Smooth muscle cell (in vitro differentiated cells): Measurements from ENCODE around the gene KCNC1. TPM values are rescaled to one million over a fixed set of nuclear protein-coding genes. Genes with fewer than 3 reads are reported as not detected.

Source experiments
- DNase-seq: peaks from one replicate; lab custom pipeline; 2025; ENCODE audit not compliant: unreplicated experiment; lab: John Stamatoyannopoulos, UW
- H2AFZ ChIP-seq: fragments of 200-600 bp; sonication (generic); 2 replicates; pipeline ENCODE4 v1.6.0; 2016; ENCODE audit warnings: antibody characterized with exemption, low read depth, mild to moderate bottlenecking
- H3F3A ChIP-seq: fragments of 200-600 bp; sonication (generic); 2 replicates; pipeline ENCODE4 v1.6.0; 2017; ENCODE audit warnings: antibody characterized with exemption, low read depth
- H3K27ac ChIP-seq: fragments of 200-600 bp; sonication (generic); 2 replicates; pipeline ENCODE4 v1.5.1; 2016; ENCODE audit warnings: low read depth, mild to moderate bottlenecking
- H3K27me3 ChIP-seq: fragments of 200-600 bp; sonication (generic); 2 replicates; pipeline ENCODE4 v1.6.1; 2016; ENCODE audit warnings: low read depth, mild to moderate bottlenecking
- H3K36me3 ChIP-seq: fragments of 200-600 bp; sonication (generic); 2 replicates; pipeline ENCODE4 v1.5.1; 2016; ENCODE audit warnings: low read depth
- H3K4me1 ChIP-seq: fragments of 200-600 bp; sonication (generic); 2 replicates; pipeline ENCODE4 v1.5.1; 2016; ENCODE audit warnings: low read depth
- H3K4me2 ChIP-seq: fragments of 200-600 bp; sonication (generic); 2 replicates; pipeline ENCODE4 v1.6.0; 2016; ENCODE audit warnings: mild to moderate bottlenecking
- H3K4me3 ChIP-seq: fragments of 200-600 bp; sonication (generic); 2 replicates; pipeline ENCODE4 v1.5.1; 2016; ENCODE audit warnings: mild to moderate bottlenecking
- H3K79me2 ChIP-seq: fragments of 200-600 bp; sonication (generic); 2 replicates; pipeline ENCODE4 v1.6.0; 2016; ENCODE audit warnings: low read depth, mild to moderate bottlenecking
- H3K9ac ChIP-seq: fragments of 200-600 bp; sonication (generic); 2 replicates; pipeline ENCODE4 v1.6.0; 2016; ENCODE audit warnings: low read depth
- H3K9me3 ChIP-seq: fragments of 200-600 bp; sonication (generic); replicated peaks from 2 replicates; pipeline ENCODE4 v1.5.1; 2016; ENCODE audit warnings: low read depth
- H4K20me1 ChIP-seq: fragments of 200-600 bp; sonication (generic); 2 replicates; pipeline ENCODE4 v1.6.0; 2016; ENCODE audit warnings: low read depth
- CTCF ChIP-seq: fragments of 200-600 bp; sonication (generic); IDR thresholded peaks from 2 replicates; pipeline ENCODE4 v1.5.1; 2017; ENCODE audit warnings: borderline replicate concordance, mild to moderate bottlenecking, antibody characterized with exemption; ENCODE audit not compliant: insufficient read depth, poor library complexity, severe bottlenecking
- WGBS: methylation state at CpG from one replicate; pipeline ENCODE4 v1.1.7; 2016; ENCODE audit warnings: low lambda C conversion rate; 5-methylcytosine and 5-hydroxymethylcytosine counted together
- polyA plus RNA-seq: library from polyadenylated mRNA; unstranded; fragments of >200 nt; fragmentation: Nextera tagmentation; extraction: Ambion mirVana; gene quantifications from 2 replicates; pipeline ENCODE4 v1.2.1, GENCODE V29; 2016
- total RNA-seq: library from RNA; depleted of rRNA; stranded (reverse); fragments of >200 nt; gene quantifications from 2 replicates; pipeline ENCODE4 v1.2.3, GENCODE V29; 2014

KCNC1 gene
- total and polyA plus RNA-seq, 2 experiments from 2014 or later: not detected

GRCh38 chr11:17741487-17741886 is 6.9 kb downstream of the KCNC1 start:
- H4K20me1 ChIP-seq: no peaks in the 10 kb centered on the region
- H3K36me3 ChIP-seq: no peaks in the 10 kb centered on the region
- no peaks in the 10 kb centered on the region for H3K79me2 ChIP-seq
- no peaks in the 10 kb centered on the region for H3K9me3 ChIP-seq
- no peak overlapping the region for H3K4me3 ChIP-seq
- H3K27ac ChIP-seq: no peak overlapping the region
- no peak overlapping the region for H3K9ac ChIP-seq
- H3K27me3 ChIP-seq: peaks cover 42% of the 10 kb centered on the region
- no peak overlapping the region for H3K4me2 ChIP-seq
- TF ChIP-seq CTCF: no peak
- no peaks in the 10 kb centered on the region for H3F3A ChIP-seq
- DNase-seq: no peak
- H3K4me1 ChIP-seq: no peaks in the 10 kb centered on the region
- 93% methylated on average over 10 of the region's 10 CpGs for WGBS
- H2AFZ ChIP-seq: no peak overlapping the region

- no peak overlapping the region for H3K4me2 ChIP-seq
- peaks cover 42% of the 10 kb centered on the region for H3K27me3 ChIP-seq
- no peaks in the 10 kb centered on the region for H3K36me3 ChIP-seq
- H3K4me3 ChIP-seq: no peak overlapping the region
- no peaks in the 10 kb centered on the region for H4K20me1 ChIP-seq
- no peak for DNase-seq
- WGBS: 90% methylated on average over 5 of the region's 5 CpGs
- no peaks in the 10 kb centered on the region for H3K4me1 ChIP-seq
- H3K9ac ChIP-seq: no peak overlapping the region
- no peak overlapping the region for H3K27ac ChIP-seq
- H3K9me3 ChIP-seq: no peaks in the 10 kb centered on the region
- TF ChIP-seq CTCF: no peak
- no peaks in the 10 kb centered on the region for H3K79me2 ChIP-seq
- no peaks in the 10 kb centered on the region for H3F3A ChIP-seq
- H2AFZ ChIP-seq: no peak overlapping the region
Observed at GRCh38 chr11:17742019-17742418, 7.4 kb downstream of the KCNC1 start.

- TF ChIP-seq CTCF: no peak
- H3K79me2 ChIP-seq: no peaks in the 10 kb centered on the region
- no peaks in the 10 kb centered on the region for H4K20me1 ChIP-seq
- peaks cover 30% of the 10 kb centered on the region for H3K27me3 ChIP-seq
- H3K9ac ChIP-seq: no peak overlapping the region
- H2AFZ ChIP-seq: no peak overlapping the region
- no peak overlapping the region for H3K27ac ChIP-seq
- 93% methylated on average over 13 of the region's 13 CpGs for WGBS
- no peaks in the 10 kb centered on the region for H3K4me1 ChIP-seq
- no peak overlapping the region for H3K4me3 ChIP-seq
- H3K36me3 ChIP-seq: no peaks in the 10 kb centered on the region
- DNase-seq: no peak
- no peaks in the 10 kb centered on the region for H3K9me3 ChIP-seq
- no peak overlapping the region for H3K4me2 ChIP-seq
- H3F3A ChIP-seq: no peaks in the 10 kb centered on the region
Observed at GRCh38 chr11:17743026-17743807, 8.6 kb downstream of the KCNC1 start.

- TF ChIP-seq CTCF: no peak
- no peak overlapping the region for H3K4me3 ChIP-seq
- H3K27ac ChIP-seq: no peak overlapping the region
- no peaks in the 10 kb centered on the region for H3K4me1 ChIP-seq
- H3K79me2 ChIP-seq: no peaks in the 10 kb centered on the region
- no peaks in the 10 kb centered on the region for H3F3A ChIP-seq
- WGBS: 36% methylated on average over 5 of the region's 5 CpGs
- DNase-seq: no peak
- no peak overlapping the region for H3K9ac ChIP-seq
- no peaks in the 10 kb centered on the region for H3K9me3 ChIP-seq
- H3K4me2 ChIP-seq: no peak overlapping the region
- no peaks in the 10 kb centered on the region for H4K20me1 ChIP-seq
- peaks cover 24% of the 10 kb centered on the region for H3K27me3 ChIP-seq
- H2AFZ ChIP-seq: no peak overlapping the region
- H3K36me3 ChIP-seq: no peaks in the 10 kb centered on the region
Observed at GRCh38 chr11:17743808-17744119, 9.2 kb downstream of the KCNC1 start.
